GM18508 (cell line): ENCODE measurements around the gene KCNC4.

Source experiments
- ATAC-seq: cut with Tn5 transposase; IDR thresholded peaks from one replicate; pipeline ENCODE4 v1.9.1; 2021; ENCODE audit warnings: moderate number of reproducible peaks; ENCODE audit not compliant: insufficient read depth, unreplicated experiment

Gene KCNC4

GRCh38 chr1:110228381-110228780, 18.3 kb downstream of the KCNC4 start:
- no peak for ATAC-seq

DNA sequence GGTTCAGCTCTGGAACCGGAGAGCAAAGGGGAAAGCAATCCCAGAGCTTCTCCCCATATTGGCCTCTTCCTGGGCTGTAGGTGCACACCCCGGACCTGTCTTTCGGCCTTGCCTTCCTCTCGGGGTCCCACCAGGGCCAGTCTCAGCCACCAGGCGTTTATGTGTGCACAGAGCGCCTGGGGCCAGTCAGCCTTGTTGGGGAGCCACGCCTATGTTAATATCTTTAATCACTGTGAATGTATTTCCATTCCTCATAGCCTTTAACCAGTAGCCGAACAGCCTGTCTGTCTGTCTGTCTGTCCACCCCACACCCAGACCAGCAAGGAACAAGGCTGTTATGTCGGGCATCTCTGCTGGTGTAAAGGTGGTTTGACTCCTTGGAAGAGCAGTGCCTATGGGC, 18.8 kb downstream of the KCNC4 start:
- ATAC-seq: no peak

DNA sequence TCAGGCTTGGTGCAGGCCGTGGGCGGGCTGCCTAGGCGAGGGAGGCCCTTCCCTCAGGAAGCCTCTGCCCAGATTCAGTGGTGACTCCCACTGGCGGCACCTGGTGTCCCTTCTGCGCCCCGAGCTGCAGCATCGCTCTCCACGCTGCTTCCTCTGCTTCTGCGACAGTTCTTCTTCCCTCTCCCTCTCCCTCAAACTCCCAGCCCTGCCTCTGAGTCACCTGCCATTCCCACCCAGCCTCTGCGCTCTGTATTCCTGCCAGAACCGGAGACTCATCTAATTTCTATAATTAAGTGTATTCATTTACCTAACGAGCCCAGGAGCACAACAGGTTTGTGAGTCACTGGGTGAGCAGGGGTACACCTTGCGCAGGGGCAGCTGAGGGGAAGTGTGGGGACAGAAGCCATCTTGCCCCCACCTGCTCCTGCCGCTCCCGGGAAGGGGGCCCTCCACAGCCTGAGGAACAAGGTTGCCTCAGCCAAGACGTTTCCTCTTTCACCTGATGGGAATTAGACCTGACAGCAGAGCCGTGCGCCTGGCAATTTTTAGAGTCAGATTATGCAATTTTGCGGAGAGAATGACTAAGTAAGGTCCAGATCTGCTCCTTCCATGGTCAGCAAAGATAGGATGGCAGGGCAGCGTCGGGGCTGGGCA, 19.4 kb downstream of the KCNC4 start:
- ATAC-seq: no peak

DNA sequence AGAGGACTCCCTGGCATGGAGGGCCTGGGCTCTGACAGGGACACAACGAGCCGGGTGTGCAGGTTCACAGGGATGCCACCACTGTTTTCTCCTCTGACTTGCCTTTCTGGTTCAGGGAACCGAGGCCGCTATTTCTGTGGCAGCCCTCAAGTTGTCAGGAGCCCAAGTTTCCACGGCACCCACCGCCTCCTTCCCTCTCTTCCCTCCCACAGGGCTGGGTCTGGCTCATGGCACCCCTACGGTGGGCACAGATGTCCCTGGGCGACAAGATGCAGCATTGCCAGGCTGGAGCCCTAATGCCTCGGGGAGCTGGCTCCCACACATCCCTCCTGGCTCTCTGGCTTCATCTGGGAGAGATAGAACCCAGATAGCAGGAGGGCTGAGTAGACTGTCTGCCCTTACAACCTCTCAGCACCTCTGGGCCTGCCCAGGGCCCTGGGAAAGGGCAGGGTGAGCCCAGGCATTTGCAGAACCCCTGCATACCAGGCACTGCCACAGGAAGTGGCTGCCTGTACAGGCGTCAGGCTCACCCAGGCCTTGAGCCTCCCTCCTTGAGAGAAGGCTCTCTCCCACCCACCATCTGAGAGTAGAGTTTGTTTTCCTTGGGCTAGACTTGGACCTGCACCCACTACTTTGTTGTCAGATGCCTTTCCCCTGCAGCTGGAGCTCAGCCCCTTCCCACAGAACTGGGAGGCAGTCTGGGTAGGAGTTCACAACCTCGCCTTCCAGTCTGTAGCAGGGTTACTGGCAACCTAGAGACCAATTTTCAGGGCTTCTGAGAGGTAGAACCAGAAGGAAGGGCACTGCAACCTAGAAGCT, 20.5 kb downstream of the KCNC4 start:
- ATAC-seq: no peak

DNA sequence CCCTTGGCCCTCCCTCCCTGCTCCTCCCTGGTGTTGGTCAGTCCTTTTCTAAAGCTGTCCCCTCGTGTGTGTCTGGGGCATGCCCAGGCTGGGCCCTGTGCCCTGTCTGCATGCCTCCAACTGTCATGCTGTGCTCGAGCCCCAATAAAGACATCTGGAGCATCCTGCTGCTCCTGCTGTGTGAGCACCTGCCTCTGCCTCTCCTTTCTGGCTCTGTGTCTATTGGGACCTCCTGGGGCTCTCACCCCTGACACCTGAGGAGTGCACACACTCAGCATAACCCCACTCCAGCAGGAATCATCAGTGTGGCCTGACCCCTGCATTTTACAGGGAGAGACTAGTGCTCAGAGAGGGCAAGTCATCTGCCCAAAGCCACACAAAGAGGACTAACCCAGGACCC, 23.7 kb downstream of the KCNC4 start:
- ATAC-seq: no peak

- no peak for ATAC-seq
Measured at GRCh38 chr1:110234691-110235090, 24.6 kb downstream of the KCNC4 start.

DNA sequence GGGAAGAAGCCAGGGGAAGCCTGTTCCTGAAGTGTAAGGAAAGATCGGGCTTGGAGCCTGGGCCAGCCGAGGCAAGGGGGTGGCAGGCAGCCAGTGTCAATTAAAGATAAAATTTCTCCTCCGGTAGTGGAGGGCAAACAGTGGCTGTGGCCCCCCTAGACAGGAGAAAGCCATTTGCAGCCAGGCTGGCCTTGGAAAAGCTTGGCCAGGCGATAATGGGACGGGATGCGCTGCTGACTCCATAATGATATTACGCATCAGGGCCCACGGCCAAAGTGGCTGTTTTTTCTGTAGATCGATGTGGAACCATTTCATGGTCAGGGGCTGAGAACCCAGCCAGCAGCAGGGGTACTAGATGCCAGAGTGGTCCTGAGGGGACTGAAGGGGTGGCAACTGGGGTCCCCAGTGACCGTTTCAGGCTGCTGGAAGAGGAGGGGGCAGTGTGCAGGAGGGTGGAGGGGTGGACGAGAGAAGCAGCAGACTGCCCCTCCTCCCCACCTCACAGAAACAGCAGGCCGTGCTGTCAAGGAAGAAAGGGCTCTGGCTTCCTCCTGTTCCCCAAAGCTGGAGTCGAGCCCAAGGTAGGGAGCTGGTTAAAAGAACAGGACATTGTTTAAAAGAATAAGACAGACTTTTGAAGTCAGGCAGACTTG, 25.2 kb downstream of the KCNC4 start:
- no peak for ATAC-seq

GRCh38 chr1:110235834-110236682, 25.9 kb downstream of the KCNC4 start:
- no peak for ATAC-seq

DNA sequence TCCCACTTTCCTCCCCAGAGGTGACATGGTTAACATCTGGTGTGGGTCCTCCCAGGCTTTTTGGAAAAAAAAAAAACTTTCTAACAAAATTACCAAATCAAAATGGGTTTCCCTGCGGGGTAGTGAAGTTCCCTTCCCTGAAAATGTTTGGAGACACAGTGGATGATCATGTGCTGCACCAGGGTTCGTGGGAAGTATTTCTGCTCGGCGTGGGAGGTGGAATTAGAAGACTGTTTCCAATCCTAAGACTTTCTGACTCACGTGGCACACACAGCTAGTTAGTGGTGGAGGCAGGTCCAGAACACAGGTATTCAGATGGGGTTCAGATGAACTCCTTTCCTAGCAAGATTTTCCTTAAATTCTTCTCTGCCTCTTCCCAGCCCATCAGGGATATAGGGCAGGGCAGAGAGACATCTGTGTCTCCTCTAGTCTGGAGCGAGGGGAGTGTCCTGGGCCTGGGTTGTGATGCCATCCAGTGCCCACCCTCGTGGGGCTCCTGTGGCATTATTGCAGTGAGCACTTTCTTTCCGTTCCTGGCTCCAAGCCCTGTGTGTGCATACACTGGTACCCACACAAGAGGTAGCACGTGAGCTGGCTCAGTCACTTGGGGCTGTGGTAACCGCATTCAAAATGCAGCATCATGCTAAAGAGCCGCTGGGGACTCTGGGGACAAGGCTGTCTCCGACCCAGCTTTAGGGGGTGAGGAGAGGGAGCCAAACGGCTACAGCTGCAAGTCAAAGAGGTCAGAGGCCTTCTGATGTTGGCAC, 27.5 kb downstream of the KCNC4 start:
- no peak for ATAC-seq

GRCh38 chr1:110239441-110240430, 29.6 kb downstream of the KCNC4 start:
- ATAC-seq: no peak

DNA sequence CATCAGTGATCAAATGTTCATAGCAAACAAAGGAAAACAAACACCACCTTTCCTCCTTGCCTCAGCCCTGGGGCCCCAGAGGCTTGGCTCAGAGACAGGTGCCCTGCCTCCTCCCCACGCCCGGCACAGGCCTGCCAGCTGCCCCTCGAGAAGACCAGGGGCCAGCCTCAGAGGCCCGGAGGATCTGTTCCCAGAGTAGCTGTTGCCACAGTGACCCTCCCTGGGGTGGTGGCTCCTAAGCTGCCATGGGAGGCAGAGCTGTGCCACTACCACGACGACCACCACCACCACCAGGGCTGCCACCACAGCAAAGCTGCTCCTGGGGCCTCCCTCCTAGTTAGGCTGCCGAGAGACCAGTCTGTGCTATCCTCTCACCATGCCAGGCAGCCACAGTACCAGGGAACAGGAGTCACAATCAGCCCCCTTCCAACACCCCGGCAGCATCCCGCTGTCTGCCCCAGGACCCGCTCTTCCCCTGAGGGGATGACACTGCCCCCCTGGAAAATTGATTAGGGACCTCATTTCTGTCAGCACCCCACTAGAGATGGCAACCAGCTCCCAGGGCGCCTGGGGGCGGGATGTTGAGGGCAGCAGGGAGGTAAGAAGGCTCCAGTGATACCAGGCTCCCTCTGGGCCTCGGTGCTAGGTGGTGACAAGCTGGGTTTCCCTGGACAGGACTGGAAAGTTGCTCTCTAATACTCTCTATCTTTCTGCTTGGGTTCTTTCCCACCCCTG, 30.5 kb downstream of the KCNC4 start:
- ATAC-seq: no peak

DNA sequence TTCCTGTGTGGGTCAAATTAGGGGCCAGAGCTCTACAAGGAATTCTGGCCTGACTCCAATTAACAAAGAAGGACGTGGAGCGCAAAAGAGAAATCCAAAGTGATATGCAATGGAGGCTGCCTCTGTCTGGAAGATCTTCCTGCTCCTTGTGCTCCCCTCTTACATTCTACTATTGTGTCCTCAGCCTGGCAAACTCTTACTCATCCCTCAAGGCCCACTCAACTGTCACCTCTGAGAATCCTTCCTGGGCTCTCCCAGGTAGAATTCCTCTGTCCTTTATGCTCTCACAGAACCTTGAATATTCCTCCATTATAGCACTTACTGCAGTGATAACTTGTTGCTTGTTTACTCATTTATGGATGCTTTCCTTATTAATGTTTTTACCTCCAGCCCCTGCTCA, 31.4 kb downstream of the KCNC4 start:
- ATAC-seq: no peak

DNA sequence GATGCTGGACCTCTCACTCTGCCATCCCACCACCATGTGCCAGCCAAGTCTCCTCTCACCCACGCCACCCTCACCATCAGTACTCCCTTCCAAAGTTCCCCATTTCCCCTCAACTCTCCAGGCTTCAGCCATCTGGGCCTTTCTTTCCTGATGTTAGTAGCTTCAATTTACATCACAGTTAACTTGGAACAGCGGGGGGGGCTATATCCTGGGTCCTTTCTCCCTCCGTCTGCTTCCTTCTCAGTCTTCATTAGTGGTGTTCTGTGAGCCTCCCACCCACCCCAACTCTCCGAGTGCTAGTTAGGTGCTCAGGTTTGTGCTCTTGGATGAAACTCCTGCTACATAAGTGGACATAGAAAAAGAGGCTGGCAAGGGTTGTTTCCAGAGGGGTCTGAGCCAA, 31.9 kb downstream of the KCNC4 start:
- no peak for ATAC-seq

GRCh38 chr1:110242731-110243130, 32.6 kb downstream of the KCNC4 start:
- no peak for ATAC-seq

DNA sequence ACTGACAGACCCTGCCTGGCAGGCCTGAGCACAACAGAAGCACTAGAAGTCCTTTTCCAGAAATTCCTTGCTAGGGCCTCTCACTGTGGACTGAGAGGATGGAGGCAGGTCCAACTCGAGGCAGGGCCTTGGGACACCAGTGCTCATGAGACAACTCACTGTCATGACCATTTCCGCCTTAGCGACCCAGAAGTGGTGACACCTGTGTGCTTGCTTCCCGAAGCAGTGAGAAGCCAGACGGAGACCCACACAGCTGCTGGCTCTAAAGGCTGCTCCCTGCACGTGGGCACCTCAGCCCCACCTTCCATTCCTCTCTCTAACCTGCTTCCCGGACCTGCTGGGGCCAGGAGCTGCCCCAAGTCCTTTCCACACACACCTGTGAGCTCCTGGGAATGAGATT, 33.0 kb downstream of the KCNC4 start:
- no peak for ATAC-seq

DNA sequence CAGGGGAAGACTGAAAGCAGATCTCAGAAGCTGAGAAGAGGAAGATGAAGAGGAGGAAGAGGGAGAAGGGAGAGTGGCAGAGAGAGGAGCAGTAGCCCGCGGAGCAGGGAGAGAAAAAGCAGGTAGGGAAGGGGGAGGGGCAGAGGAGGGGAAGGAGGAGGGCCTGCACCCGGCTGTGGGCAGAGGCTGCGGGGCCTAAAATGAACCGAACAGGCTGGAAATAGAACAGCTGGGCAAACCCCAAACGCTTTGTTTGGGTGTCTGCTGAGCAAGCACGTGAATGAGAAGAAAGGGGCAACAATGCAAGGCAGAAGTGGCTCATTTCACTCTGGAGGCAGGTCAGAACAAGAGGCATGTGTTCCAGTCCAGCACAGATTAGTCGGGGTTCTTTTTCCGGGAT, 33.5 kb downstream of the KCNC4 start:
- no peak for ATAC-seq

GRCh38 chr1:110245876-110246620, 35.9 kb downstream of the KCNC4 start:
- no peak for ATAC-seq
